ENCODE data around the gene DGCR2.
A peak's percentile ranks its signal among the peaks of the same experiment; 100 is the strongest.
"Not testable (repeated sequence)": the region's sequence is repeated elsewhere in the genome, so short reads cannot be mapped to it uniquely, and the experiment has no call there.

Gene DGCR2

DNA sequence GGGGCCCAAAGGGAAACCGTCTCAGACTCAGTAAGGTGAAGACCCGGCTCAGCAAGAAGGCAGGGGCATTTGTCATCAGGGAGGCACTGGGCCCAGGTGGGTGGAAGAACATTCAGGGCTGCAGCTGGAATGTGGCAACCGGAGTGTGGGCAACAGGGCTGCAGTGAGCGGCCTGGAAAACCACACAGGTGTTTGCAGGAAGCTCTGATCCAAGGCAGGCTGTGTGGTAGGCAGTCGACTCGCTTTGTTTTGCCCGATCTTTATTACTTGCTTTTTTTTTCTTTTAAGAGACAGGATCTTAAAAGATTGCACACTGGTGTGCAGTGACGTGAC is 82.8 kb downstream of the DGCR2 start:
- no peak for DNase-seq

DNA sequence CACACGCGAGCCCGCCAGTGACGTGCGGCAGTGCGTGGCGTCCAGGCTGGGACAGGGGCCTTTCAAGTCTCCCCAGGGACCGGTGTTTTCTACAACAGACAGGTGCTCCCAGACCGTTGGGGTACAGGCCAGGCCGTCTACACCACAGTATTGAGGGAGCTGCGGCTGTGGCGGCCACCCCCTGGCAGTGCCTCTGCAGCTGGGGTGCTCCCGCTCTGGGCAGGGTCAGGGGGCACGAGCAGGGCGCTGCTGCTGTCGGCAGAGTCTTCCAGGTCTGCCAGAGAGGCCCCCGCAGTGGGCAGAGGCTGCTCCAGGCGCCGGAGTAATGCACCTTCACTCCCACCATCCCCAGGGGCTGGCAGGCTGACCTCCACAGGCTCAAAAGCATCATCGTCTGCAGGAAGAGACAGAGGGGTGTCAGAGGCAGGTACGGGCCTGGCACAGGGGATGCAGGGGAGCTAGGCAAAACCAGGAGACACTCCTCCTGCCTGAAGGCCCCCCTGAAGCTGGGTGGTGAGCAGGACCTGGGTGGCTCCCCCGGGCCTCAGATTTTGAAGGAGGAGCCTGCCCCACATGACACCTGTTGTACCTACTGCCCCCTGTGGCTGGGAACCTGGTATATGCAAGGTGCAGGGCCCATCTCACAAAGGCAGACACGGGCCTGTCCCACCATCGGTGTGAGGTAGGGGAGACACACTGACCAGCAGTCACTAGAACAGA is 83.3 kb downstream of the DGCR2 start:
- DNase-seq, result no peak

- DNase-seq, result no peak
Observed at GRCh38 chr22:19038164-19038546, 84.1 kb downstream of the DGCR2 start.

DNA sequence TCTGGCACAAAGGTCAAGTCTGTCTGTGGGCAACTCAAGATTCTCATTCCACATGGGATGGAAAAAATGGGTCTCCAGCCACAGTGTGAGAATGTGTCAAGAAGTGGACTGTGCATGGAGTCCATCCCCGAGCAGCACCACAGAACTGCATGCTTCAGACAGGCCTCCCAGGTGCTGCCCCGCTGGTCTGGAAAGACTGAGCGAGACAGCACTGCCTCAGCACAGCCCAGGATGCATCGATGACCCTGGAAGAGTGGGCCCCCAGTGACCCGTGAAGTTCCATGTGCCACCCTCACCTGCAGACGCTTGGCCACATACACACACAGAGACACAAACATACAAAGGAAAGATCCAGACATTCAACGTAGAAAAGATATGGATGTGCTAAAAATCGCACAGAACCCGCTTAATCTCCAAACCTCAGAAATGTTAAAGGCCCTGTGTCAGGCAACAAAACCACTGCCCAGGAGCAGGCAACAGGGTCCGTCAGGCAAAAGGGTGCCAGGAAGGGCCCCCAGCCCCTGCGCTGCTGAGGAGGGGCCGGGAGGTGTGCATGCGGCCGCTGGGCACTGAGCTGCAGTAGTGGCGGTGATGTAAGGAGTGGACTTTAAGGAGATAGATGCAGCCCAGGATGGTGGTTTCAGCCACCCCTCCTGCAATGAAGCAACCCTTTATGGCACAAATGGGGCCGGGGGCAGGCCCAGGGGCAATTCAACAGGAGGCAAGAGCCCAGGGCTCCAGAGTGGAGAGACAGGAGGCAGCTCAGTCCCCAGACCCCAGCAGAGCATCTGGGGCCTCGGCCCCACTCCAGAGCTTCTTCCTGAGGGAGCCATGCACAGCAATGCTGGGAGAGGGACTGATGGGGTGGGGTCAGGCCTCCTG is 84.7 kb downstream of the DGCR2 start:
- no peak for DNase-seq

DNA sequence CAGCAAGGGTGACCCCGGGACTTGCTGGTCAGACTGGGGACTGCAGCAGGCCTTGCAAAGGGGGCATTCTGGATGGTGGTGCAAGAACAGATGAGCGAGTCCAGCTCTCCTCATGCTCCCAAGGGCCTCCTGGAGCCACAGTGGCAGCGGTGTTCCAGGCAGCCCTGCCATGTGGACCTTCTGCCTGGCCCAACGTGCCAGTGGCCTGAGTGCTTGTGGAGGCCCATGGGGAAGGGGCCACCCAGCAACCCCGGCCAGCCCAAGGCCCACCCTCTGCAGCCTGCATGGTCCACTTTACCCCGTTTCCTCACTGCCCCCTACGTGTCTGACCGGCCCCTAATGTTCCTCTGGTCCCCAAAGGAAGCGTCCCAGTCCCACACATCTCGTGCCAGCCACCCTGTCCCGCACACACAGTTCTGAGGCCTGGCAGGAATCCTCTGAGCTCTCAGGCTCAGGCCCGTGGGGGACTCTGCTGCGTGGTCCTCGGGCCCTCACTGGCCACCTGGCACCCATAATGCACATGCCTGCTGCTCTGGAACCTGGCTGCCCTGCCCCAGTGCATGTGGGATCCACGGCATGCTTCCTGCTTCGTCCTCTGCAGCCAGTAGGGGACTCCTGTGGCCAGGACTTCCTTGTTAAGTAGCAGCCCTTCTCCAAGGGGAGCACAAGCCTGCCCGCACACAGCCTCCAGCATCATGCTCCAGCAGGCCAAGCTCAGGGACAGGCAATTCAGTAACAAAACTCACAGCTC is 85.5 kb downstream of the DGCR2 start:
- no peak for DNase-seq

DNA sequence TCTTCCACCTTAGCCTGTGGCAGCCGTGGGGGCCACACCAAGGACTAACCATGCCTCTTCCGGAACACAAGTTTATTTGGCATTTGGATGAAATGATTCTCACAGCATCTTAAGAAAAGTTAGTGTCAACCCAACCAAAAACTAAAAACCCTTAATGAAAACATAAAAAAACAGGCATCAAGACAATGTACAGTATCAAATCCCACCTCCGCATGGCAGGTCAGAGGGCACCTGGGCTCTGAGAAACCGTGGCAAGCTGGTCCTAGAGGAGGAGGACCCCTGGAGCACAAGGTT is 86.0 kb downstream of the DGCR2 start:
- DNase-seq, result no peak

GRCh38 chr22:19035474-19036228 is 86.6 kb downstream of the DGCR2 start:
- DNase-seq, result no peak

DNA sequence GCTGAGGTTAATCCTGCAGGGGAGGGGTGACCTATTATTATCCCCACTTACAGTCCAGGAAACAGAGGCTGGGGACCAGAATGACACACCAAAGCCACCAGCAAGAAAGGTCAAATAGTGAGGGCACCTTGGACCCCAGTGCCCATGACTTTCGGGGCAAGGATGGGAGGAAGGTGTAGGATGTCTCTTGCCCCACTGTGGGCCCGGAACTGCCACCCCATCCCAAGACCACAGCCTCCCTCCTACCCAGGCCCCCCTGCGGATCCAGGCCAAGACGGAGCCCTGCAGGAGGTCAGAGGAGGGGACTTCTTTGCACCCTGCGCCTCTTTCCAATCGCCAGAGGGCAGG is 87.1 kb downstream of the DGCR2 start:
- not testable (repeated sequence) for DNase-seq

DNA sequence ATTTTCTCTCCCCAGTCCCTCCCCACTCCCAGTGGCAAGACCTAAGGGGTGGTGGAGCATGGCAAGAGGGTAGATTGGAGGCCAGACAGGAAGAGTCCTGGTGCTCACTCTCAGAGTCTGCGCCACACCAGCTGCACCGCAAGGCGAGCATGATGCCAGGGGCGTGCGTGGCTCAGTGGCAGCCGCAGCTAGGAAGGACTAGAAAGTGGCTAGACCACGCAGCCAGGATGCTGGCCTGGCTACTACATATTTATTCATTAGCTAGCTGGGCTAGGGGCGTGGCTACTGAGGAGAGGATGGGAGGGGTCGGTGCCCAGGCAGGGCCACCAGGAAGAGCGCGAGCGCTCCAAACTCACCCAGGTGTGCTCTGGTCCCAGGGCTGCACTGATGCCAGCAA is 87.5 kb downstream of the DGCR2 start:
- DNase-seq, result peak in 1 of 3 experiments; percentile 4

GRCh38 chr22:19034031-19034723 is 88.0 kb downstream of the DGCR2 start:
- not testable (repeated sequence) for DNase-seq

- not testable (repeated sequence) for DNase-seq
Observed at GRCh38 chr22:19033568-19033905, 88.7 kb downstream of the DGCR2 start.

- peak in 1 of 3 experiments; percentile 15 for DNase-seq
Observed at GRCh38 chr22:19032898-19033567, 89.2 kb downstream of the DGCR2 start.

- not testable (repeated sequence) for DNase-seq
Observed at GRCh38 chr22:19032156-19032785, 89.9 kb downstream of the DGCR2 start.

- DNase-seq, result not testable (repeated sequence)
Observed at GRCh38 chr22:19030889-19031252, 91.3 kb downstream of the DGCR2 start.

DNA sequence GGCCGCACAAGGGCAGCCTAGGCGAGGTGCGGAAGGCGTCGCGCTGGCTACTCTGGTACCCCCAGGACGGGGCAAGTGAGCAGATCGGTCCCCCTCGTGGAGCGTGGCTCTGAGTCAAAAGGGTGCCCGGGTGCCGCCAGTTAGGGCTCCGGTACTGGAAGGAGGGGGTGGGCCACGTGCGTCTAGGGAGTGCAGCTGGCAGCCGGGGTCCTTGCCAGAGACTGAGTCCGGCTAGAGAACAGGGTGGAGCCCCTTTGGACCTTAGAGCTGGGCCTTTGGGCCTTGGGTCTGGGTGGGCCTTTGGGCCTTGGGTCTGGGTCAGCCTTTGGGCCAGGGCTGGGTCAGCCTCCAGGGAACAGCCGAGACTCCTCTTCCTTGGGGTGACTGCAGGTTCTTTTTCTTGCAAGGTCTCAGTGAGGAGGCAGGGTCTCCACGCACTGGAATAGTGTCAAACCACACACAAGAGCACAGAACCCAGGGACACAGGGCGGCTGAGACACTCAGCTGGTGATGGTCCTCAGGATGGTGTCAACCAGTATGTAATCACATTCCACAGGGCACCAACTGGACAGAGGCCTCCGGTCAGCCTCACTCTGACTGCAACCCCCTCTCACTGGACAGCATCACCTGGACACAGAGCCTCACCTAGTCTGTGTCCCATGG is 91.9 kb downstream of the DGCR2 start:
- DNase-seq, result not testable (repeated sequence)

DNA sequence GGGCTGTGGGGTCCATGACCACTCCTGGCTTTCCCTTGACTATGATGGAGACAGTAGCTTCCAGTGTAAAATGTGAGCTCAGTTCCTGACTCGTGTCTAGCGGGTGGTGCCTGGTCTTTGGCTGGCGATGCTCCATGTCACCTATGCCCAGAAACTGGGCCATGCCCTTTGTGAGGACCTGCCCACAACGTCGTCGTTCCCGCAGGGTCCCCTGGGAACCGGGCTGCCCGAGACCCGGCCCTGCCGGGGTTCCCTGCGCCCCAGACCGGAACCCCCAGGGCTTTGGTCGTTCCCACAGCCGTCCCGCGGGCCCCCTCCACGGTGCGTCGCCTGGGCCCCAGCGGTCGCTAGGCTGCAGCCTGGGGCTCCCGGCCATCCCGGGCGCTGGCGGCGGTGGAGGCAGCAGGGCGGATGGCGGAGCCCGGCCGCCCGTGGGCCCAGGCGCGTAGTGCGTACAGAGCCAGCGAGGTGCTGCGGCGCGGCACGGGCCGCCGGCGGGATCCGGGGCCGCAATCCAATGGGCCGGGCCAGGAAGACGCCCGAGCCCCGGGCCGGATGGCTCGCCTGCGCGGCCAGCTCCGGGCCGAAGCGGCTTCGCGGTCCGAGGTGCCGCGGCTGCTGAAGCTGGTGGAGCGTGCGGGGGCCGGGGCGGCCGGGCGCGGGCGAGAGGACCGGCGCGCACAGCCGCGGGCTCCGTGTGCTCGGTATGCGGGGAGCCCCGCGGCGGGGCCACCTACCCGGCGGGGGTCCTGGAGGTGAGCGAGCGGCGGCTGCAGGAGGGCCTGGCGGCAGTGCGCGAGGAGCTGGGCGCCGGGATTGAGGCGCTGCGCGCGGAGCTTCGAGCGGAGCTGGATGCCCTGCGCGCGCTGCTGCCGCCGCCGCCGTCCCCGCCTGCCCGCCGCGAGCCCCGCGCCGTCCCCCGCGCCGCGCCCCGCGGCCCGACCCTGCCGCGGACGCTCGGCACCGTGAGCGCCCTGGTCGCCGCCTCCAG is 92.8 kb downstream of the DGCR2 start:
- not testable (repeated sequence) for DNase-seq

GRCh38 chr22:19028060-19028455 is 94.2 kb downstream of the DGCR2 start:
- not testable (repeated sequence) for DNase-seq

- DNase-seq, result not testable (repeated sequence)
Observed at GRCh38 chr22:19027371-19028059, 94.7 kb downstream of the DGCR2 start.

- DNase-seq, result not testable (repeated sequence)
Observed at GRCh38 chr22:19026080-19026479, 96.1 kb downstream of the DGCR2 start.
